Measurements from ENCODE around the gene KRTAP5-1. TPM values are rescaled to one million over a fixed set of nuclear protein-coding genes. Genes with fewer than 3 reads are reported as not detected.
"Not testable (repeated sequence)": the region's sequence is repeated elsewhere in the genome, so short reads cannot be mapped to it uniquely, and the experiment has no call there.

The KRTAP5-1 gene
- total RNA-seq, 4 donors from 2014 or later, result not detected

DNA sequence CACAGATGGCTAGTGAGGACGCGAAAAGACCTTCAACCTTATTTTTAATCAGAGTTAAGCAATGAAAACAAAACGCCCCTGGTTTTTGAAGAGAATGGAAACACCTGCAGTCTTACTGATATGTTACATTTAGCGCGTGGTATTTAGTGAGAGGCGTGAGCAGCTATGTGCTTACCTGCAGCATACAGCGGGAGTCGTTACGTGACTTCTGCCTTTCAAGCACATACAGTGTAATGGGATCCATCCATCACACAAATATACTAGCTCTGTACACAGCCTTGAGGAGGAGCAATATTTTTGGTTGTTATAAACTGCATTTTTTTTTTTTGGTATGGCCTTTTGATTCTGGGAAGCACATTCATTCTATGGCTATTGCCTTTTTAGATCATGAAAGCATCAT, 7.5 kb upstream of the KRTAP5-1 start:
- intact Hi-C loops (cut with DNase I), result no loop called here
- Histone ChIP-seq H3K9me3 (no peaks in the 10 kb centered on the region), H3K36me3 (no peaks in the 10 kb centered on the region), H3K27me3 (peaks cover 0 to 48% (median 2%) of the 10 kb centered on the region in 4 donors), H3K4me3 (no peak overlapping the region), H3K27ac (replicated peaks in 1 of 4) (no peak overlapping the region), H3K4me1 (no peaks in the 10 kb centered on the region)
- no peak for DNase-seq (ENCODE audit: extremely low spot score)
- WGBS, result 69% methylated on average over 9 of the region's 9 CpGs
- TF ChIP-seq POLR2A (IDR thresholded peaks at IDR 0.05; ENCODE audit: low read depth), result no peak
- TF ChIP-seq, protein P1, sequence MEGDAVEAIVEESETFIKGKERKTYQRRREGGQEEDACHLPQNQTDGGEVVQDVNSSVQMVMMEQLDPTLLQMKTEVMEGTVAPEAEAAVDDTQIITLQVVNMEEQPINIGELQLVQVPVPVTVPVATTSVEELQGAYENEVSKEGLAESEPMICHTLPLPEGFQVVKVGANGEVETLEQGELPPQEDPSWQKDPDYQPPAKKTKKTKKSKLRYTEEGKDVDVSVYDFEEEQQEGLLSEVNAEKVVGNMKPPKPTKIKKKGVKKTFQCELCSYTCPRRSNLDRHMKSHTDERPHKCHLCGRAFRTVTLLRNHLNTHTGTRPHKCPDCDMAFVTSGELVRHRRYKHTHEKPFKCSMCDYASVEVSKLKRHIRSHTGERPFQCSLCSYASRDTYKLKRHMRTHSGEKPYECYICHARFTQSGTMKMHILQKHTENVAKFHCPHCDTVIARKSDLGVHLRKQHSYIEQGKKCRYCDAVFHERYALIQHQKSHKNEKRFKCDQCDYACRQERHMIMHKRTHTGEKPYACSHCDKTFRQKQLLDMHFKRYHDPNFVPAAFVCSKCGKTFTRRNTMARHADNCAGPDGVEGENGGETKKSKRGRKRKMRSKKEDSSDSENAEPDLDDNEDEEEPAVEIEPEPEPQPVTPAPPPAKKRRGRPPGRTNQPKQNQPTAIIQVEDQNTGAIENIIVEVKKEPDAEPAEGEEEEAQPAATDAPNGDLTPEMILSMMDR (IDR thresholded peaks at IDR 0.05), result no peak
- no peak for TF ChIP-seq EP300 (IDR thresholded peaks at IDR 0.05)
- no peak for TF ChIP-seq POLR2AphosphoS5 (IDR thresholded peaks at IDR 0.05)

- intact Hi-C loops (cut with DNase I), result no loop called here
- 86% methylated on average over 6 of the region's 6 CpGs for WGBS
- no peaks in the 10 kb centered on the region for H3K4me1 ChIP-seq
- H3K4me3 ChIP-seq, result no peak overlapping the region
- no peak overlapping the region for H3K27ac ChIP-seq (replicated peaks in 1 of 4)
- no peaks in the 10 kb centered on the region for H3K9me3 ChIP-seq
- TF ChIP-seq POLR2AphosphoS5 (IDR thresholded peaks at IDR 0.05), result no peak
- no peak for TF ChIP-seq EP300 (IDR thresholded peaks at IDR 0.05)
- TF ChIP-seq, protein P1 (IDR thresholded peaks at IDR 0.05), result no peak
- TF ChIP-seq POLR2A (IDR thresholded peaks at IDR 0.05; ENCODE audit: low read depth), result no peak
- DNase-seq (ENCODE audit: extremely low spot score), result no peak
- no peaks in the 10 kb centered on the region for H3K36me3 ChIP-seq
- peaks cover 0 to 29% (median 2%) of the 10 kb centered on the region in 4 donors for H3K27me3 ChIP-seq
These were observed 4.9 kb upstream of the KRTAP5-1 start for GRCh38 chr11:1589996-1590395.

GRCh38 chr11:1589191-1589963, 4.3 kb upstream of the KRTAP5-1 start:
- DNase-seq (ENCODE audit: extremely low spot score); H3K27ac ChIP-seq (replicated peaks in 1 of 4); H3K4me1 ChIP-seq; H3K9me3 ChIP-seq; H3K4me3 ChIP-seq; H3K36me3 ChIP-seq; intact Hi-C loops (cut with DNase I): not testable (repeated sequence)
- peaks cover 0 to 27% (median 2%) of the 10 kb centered on the region in 4 donors for H3K27me3 ChIP-seq
- WGBS, result 34% methylated on average over 8 of the region's 10 CpGs

DNA sequence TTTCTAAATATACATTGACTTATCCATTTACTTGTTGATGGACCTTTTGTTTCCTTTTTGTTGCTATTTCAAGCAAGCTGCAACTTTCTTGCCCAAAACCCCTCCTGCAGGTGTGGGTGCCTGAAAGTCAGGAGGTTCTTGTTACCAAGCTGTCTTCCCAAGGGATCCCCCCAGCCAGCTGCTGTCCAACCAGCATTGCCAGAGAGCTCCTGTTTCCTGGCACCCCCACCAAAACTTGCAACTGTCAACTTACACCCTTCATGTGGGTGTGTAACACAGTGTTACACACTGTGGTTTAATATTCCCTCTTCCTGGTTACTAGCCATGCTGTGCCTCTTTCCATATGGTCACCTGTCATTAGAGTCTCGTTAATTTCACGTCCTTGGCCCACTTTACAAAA, 1.6 kb upstream of the KRTAP5-1 start:
- WGBS, result 88% methylated on average over 2 of the region's 2 CpGs
- no peak overlapping the region for H3K4me3 ChIP-seq
- H3K27ac ChIP-seq (replicated peaks in 1 of 4), result no peak overlapping the region
- peaks cover 0 to 5% (median 0%) of the 10 kb centered on the region in 4 donors for H3K27me3 ChIP-seq
- H3K4me1 ChIP-seq, result no peaks in the 10 kb centered on the region
- TF ChIP-seq POLR2AphosphoS5 (IDR thresholded peaks at IDR 0.05) (no peak), EP300 (IDR thresholded peaks at IDR 0.05) (no peak), POLR2A (IDR thresholded peaks at IDR 0.05; ENCODE audit: low read depth) (no peak)
- TF ChIP-seq, protein P1 (IDR thresholded peaks at IDR 0.05), result no peak
- H3K9me3 ChIP-seq, result no peaks in the 10 kb centered on the region
- H3K36me3 ChIP-seq, result no peaks in the 10 kb centered on the region
- intact Hi-C loops (cut with DNase I), result no loop called here
- DNase-seq (ENCODE audit: extremely low spot score), result no peak

DNA sequence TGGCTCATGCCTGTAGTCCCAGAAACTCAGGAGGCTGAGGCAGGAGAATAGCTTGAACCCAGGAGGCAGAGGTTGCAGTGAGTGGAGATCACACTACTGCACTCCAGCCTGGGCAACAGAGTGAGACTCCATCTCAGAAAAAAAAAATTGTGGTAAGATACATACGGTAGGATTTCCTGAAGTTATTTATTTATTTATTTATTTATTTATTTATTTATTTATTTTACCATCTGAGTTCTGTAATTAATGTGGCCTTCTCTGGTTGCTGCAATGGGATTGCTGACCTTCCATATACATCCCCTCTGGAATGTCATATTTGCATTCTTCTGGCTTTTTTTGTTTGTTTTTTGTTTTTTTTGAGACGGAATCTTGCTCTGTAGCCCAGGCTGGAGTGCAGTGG, 2.2 kb downstream of the KRTAP5-1 start:
- intact Hi-C loops (cut with DNase I); H3K4me1 ChIP-seq; H3K27me3 ChIP-seq; H3K9me3 ChIP-seq; H3K4me3 ChIP-seq; H3K27ac ChIP-seq (replicated peaks in 1 of 4); DNase-seq (ENCODE audit: extremely low spot score); H3K36me3 ChIP-seq: not testable (repeated sequence)
- 76% methylated on average over 2 of the region's 2 CpGs for WGBS

DNA sequence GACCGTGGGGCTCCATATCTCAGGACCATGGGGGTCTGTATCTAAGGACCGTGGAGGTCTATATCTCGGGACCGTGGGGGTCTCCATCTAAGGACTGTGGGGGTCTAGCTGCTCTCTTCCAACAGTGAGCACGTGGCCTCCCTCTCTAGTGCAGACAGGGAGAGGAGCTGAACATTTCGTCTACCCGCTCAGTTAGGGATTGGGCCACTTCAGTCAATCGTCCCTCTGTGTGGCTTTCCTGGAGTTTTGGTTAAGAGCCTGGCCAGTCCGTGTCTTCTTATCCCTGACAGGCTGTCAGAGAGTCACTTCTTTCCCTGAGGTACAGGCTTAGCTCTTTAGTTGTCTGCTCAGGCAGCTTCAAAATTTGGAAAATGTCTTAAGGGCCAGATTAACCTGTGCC, 3.1 kb downstream of the KRTAP5-1 start:
- Histone ChIP-seq H3K9me3 (peaks cover 0 to 10% (median 4%) of the 10 kb centered on the region in 4 donors), H3K27ac (replicated peaks in 1 of 4) (no peak overlapping the region), H3K4me3 (no peak overlapping the region), H3K27me3 (peaks cover 0 to 4% (median 0%) of the 10 kb centered on the region in 4 donors), H3K36me3 (no peaks in the 10 kb centered on the region), H3K4me1 (no peaks in the 10 kb centered on the region)
- TF ChIP-seq, protein P1 (IDR thresholded peaks at IDR 0.05), result no peak
- TF ChIP-seq POLR2AphosphoS5 (IDR thresholded peaks at IDR 0.05) (no peak), EP300 (IDR thresholded peaks at IDR 0.05) (no peak), POLR2A (IDR thresholded peaks at IDR 0.05; ENCODE audit: low read depth) (no peak)
- intact Hi-C loops (cut with DNase I), result no loop called here
- 82% methylated on average over 9 of the region's 9 CpGs for WGBS
- DNase-seq (ENCODE audit: extremely low spot score), result no peak
